Colonic mucosa (tissue), 4 donors: ENCODE results near the gene SARNP. TPM values are rescaled to one million over a fixed set of nuclear protein-coding genes. Genes with fewer than 3 reads are reported as not detected.

Experiments used
- DNase-seq: peaks from one replicate; pipeline ENCODE4 v3.0.0-alpha.2; 2020
- H3K27ac ChIP-seq: fragments of 200-600 bp; one replicate; pipeline ENCODE4 v1.8.0; 2021
- H3K27me3 ChIP-seq: fragments of 200-600 bp; one replicate; pipeline ENCODE4 v1.8.0; 2021
- H3K36me3 ChIP-seq: fragments of 200-600 bp; one replicate; pipeline ENCODE4 v1.8.0; 2021
- H3K4me1 ChIP-seq: fragments of 200-600 bp; one replicate; pipeline ENCODE4 v1.8.0; 2021; ENCODE audit warnings: mild to moderate bottlenecking
- H3K4me3 ChIP-seq: fragments of 200-600 bp; one replicate; pipeline ENCODE4 v1.8.0; 2021
- H3K9ac ChIP-seq, 2 donors: one replicate each; pipeline ENCODE4 v1.7.0; 2013; ENCODE audit warnings: control low read depth in 2 of 2, low read depth in 2 of 2, low read length in 2 of 2
- H3K9me3 ChIP-seq: fragments of 200-600 bp; one replicate; pipeline ENCODE4 v1.8.0; 2021
- intact Hi-C: fragments of 100-400 bp; cut with DNase I; formaldehyde crosslinking; loops from one replicate; pipeline ENCODE4 v1.14.1; 2022
- total RNA-seq, 2 donors: library from RNA; stranded (reverse); fragmentation: NEBNext Ultra II Directional in 1 of 2; extraction: Animal tissue kit (Norgen Biotek cat#: 25700) in 1 of 2; gene quantifications; one replicate each; pipeline ENCODE4 v1.2.1, GENCODE V29; 2021
- TF ChIP-seq, protein P1 (sequence below): fragments of 200-600 bp; IDR thresholded peaks from one replicate; pipeline ENCODE4 v1.8.0; 2022; ENCODE audit warnings: antibody characterized with exemption, mild to moderate bottlenecking
- donor health status: healthy.
- donor health status: DM: no; HTN: no; CAD: no.
- donor health status: DM: no; HTN: no; CAD: no.

SARNP gene
- total RNA-seq, 2 donors from 2014 or later: 52.3 to 53.0 TPM

DNA sequence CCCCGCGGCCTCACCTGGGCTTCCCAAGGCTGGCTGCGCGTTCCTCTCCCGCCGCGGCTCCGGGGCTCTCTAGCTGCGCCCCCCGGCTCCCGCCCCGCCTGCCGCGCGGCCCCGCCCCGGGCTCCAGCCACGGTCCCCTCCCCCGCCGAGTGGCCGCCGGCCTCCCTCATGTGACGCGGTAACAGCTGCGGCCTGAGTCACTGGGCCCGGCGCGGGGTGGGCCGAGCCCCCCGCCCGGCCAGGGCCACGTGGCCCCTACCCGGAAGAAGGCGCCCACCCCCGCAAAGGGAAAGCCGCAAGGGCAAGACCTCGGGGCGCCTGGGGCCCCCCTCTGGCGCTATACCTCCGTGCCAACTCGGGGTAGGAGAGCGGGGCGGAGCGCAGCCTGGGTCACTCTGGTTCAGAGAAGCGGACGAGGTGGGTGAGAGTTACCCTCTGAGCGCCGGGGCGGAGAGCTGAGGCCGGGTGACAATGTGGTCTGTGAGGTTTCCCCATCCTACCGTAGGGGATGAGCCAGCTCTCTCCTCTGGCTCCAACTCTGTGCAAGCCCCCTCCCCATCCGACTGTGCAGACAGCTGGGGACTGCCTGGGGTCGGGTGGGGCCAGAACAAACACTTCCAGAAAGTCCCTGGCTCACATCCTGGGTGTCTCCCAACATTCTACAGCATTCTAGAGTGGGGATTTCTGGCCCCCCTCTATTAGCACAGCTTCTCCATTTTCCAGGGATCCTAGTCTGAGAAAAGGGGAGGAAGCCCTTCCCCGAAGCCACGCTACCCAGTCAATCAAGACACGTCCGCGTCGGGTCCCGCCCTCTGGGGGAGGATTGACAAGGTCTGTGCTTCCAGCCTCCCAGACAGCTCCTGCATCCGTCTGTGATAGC is 88.3 kb downstream of the SARNP start, which contains the start of gene CD63:
Gene CD63 (minus strand): TSS at position 71 of the 880 bp plus-strand sequence. CDS start 668 bp downstream, outside the sequence.
- Histone ChIP-seq H3K27ac (peak within 1 kb of the TSS; percentile 99), H3K4me1 (peaks cover 4% of the 10 kb centered on the region), H3K4me3 (peak within 1 kb of the TSS; percentile 77), H3K9me3 (no peaks in the 10 kb centered on the region), H3K36me3 (no peaks in the 10 kb centered on the region), H3K27me3 (no peaks in the 10 kb centered on the region), H3K9ac (peak within 1 kb of the TSS; percentile 98 to 100)
- intact Hi-C loops: no loop called here
- TF ChIP-seq, protein P1, sequence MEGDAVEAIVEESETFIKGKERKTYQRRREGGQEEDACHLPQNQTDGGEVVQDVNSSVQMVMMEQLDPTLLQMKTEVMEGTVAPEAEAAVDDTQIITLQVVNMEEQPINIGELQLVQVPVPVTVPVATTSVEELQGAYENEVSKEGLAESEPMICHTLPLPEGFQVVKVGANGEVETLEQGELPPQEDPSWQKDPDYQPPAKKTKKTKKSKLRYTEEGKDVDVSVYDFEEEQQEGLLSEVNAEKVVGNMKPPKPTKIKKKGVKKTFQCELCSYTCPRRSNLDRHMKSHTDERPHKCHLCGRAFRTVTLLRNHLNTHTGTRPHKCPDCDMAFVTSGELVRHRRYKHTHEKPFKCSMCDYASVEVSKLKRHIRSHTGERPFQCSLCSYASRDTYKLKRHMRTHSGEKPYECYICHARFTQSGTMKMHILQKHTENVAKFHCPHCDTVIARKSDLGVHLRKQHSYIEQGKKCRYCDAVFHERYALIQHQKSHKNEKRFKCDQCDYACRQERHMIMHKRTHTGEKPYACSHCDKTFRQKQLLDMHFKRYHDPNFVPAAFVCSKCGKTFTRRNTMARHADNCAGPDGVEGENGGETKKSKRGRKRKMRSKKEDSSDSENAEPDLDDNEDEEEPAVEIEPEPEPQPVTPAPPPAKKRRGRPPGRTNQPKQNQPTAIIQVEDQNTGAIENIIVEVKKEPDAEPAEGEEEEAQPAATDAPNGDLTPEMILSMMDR: no peak
- peak; percentile 95 for DNase-seq

DNA sequence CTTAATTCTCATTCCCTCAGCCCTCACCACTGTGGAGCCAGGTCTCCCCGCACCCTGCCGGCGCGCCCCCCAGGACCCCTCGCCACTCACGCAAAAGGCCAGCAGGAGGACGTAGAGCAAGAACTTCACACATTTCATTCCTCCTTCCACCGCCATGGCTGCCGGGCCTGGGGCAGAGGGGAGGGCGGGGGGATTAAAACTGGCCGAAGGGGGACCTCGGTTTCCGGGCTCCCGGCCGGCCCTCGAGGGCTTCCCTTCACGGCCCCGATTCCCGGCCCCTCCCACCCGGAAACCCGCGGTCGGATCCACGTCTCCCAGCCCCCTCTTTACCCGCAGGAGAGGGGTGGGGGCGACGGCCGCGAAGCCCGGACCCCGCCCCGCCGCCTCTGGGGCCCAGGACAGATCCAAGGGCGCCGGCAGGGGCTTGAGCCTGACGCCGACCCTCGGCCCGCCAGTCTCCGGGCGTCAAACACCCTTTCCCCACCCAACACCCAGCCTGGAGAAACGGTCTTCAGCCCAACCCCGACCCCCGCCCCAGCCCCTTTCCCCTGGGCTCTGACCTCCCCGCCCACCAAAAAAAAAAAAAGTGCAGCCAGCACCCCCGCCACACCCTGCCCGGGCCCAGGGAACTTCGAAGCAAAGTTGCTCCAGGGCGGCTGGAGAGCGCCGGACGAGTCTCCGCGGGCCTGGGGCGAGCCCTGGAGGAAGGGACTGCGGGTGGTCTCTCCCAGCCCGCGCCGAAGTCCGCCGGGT is 89.2 kb downstream of the SARNP start:
- Histone ChIP-seq H3K27me3 (no peaks in the 10 kb centered on the region), H3K9ac (peak overlapping the region; percentile 88 to 98), H3K36me3 (no peaks in the 10 kb centered on the region), H3K27ac (peak overlapping the region; percentile 99), H3K9me3 (no peaks in the 10 kb centered on the region), H3K4me1 (peaks cover 10% of the 10 kb centered on the region), H3K4me3 (peak overlapping the region; percentile 77)
- intact Hi-C loops: no loop called here
- TF ChIP-seq, protein P1: no peak
- peak; percentile 78 for DNase-seq

DNA sequence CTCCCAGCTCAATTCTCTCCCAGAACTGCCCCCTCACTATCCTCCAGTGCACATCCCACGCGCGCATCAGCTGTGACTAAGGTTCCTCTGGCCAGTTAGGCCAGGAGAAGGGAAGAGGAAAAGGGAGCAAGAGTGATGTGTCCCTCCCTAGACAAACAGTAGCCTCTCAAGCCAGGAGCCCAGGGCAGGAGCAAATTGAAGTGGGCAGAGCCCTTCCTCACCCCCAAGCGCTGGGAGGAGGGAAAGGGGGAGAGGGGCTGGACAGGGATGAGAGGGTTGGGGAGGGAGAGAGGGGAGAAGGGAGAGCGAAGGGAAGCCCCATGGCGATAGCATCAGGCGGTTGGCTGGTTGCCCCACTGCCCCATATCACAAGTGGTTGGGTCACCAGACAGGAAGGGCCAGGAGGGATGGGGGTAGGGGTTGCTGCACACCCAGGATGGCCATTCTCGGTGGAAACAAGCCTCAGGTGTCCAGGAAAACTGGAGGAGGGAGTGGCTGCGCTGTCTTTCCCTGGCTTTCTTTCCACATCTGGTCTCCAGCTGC is 89.8 kb downstream of the SARNP start:
- H3K9me3 ChIP-seq: no peaks in the 10 kb centered on the region
- H3K27ac ChIP-seq: peak overlapping the region; percentile 99
- intact Hi-C loops: no loop called here
- TF ChIP-seq, protein P1: no peak
- H3K4me3 ChIP-seq: peak overlapping the region; percentile 77
- peak overlapping the region; percentile 88 to 98 for H3K9ac ChIP-seq
- H3K4me1 ChIP-seq: peaks cover 10% of the 10 kb centered on the region
- no peaks in the 10 kb centered on the region for H3K27me3 ChIP-seq
- no peaks in the 10 kb centered on the region for H3K36me3 ChIP-seq
- DNase-seq: peak; percentile 74

DNA sequence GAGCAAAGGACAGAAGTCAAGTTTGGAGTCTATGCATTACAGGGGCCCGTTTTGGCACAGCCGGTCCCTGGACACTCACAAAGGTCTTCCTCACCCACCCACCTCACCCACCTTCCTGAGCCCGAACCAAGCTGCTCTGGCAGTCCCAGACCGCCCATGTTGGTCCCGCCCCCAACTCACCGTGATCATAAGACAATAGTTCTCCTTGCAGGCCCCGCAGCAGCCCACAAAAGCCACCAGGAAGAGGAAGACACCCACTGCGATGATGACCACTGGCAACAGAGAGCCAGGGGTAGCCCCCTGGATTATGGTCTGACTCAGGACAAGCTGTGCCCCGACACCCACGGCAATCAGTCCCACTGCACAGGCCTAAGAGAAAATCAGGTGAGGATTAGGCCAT is 90.6 kb downstream of the SARNP start:
- peak overlapping the region; percentile 77 for H3K4me3 ChIP-seq
- H3K27ac ChIP-seq: peak overlapping the region; percentile 99
- peak overlapping the region; percentile 88 to 98 for H3K9ac ChIP-seq
- H3K9me3 ChIP-seq: no peaks in the 10 kb centered on the region
- no peaks in the 10 kb centered on the region for H3K27me3 ChIP-seq
- peaks cover 10% of the 10 kb centered on the region for H3K4me1 ChIP-seq
- intact Hi-C loops: no loop called here
- TF ChIP-seq, protein P1: no peak
- DNase-seq: no peak
- no peaks in the 10 kb centered on the region for H3K36me3 ChIP-seq

DNA sequence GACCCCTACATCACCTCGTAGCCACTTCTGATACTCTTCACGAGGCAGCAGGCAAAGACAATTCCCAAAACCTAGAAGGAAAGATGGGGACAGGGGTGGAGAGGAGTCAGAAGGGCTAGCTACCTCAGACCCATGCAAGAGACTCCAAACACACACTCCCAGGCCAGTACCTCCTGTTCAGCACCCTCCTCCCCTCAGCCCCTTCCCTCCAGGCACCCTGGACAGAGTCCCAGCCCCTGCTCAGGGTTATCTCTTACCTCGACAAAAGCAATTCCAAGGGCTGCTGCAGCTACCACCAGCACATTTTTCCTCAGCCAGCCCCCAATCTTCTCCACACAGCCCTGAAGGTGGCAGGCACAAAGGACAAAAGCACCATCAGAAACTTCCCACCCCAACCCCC is 92.0 kb downstream of the SARNP start:
- H3K4me1 ChIP-seq: peaks cover 18% of the 10 kb centered on the region
- H3K4me3 ChIP-seq: no peak overlapping the region
- H3K36me3 ChIP-seq: no peaks in the 10 kb centered on the region
- DNase-seq: no peak
- no peak overlapping the region for H3K9ac ChIP-seq
- no peaks in the 10 kb centered on the region for H3K27me3 ChIP-seq
- no peaks in the 10 kb centered on the region for H3K9me3 ChIP-seq
- intact Hi-C loops: no loop called here
- TF ChIP-seq, protein P1: no peak
- H3K27ac ChIP-seq: no peak overlapping the region
